Ovary (tissue), 9 donors: ENCODE results near the gene PTPRK. TPM values are rescaled to one million over a fixed set of nuclear protein-coding genes. Genes with fewer than 3 reads are reported as not detected.

Experiments used
- DNase-seq, 5 donors: peaks; one replicate each; pipeline ENCODE4 v3.0.0-alpha.2; 2019 to 2020
- H3K27ac ChIP-seq, 2 donors: fragments of 200-600 bp; one replicate each; pipeline versions ENCODE4 v1.5.1 to v1.8.0; 2019 to 2022
- H3K27me3 ChIP-seq: fragments of 200-600 bp; one replicate; pipeline ENCODE4 v1.8.0; 2022
- H3K36me3 ChIP-seq: fragments of 200-600 bp; sonication (generic); one replicate; pipeline ENCODE4 v1.5.1; 2019
- H3K4me1 ChIP-seq: one replicate; pipeline ENCODE4 v1.8.1; 2013; ENCODE audit warnings: mild to moderate bottlenecking, moderate library complexity; ENCODE audit not compliant: insufficient read depth
- H3K4me3 ChIP-seq: fragments of 200-600 bp; sonication (generic); one replicate; pipeline ENCODE4 v1.5.1; 2017
- H3K9me3 ChIP-seq, 2 donors: fragments of 200-600 bp in 1 of 2; sonication (generic) in 1 of 2; one replicate each; pipeline versions ENCODE4 v1.5.1 to v1.8.1; 2013 to 2019; ENCODE audit warnings: mild to moderate bottlenecking in 1 of 2, moderate library complexity in 1 of 2
- CTCF ChIP-seq, 3 donors: fragments of 450-650 bp in 2 of 3; fragments of 200-600 bp in 1 of 3; IDR thresholded peaks; one replicate each; pipeline versions ENCODE4 v1.5.1 to v1.8.0; 2016 to 2022; ENCODE audit warnings: antibody characterized with exemption in 3 of 3, mild to moderate bottlenecking in 1 of 3
- EP300 ChIP-seq: sonication (generic); formaldehyde crosslinking; IDR thresholded peaks from one replicate; pipeline ENCODE4 v1.6.1; 2017; ENCODE audit warnings: antibody characterized with exemption
- POLR2A ChIP-seq: fragments of 450-650 bp; IDR thresholded peaks from one replicate; pipeline ENCODE4 v1.6.1; 2017; ENCODE audit warnings: antibody characterized with exemption, mild to moderate bottlenecking, moderate library complexity
- WGBS, 3 donors: extraction: QIAGEN DNeasy Blood & Tissue Kit in 1 of 3; methylation state at CpG; one replicate each; pipeline versions ENCODE4 v1.1.5 to v1.1.7; 2013 to 2017; 5-methylcytosine and 5-hydroxymethylcytosine counted together
- intact Hi-C, 4 donors: fragments of 100-400 bp; cut with DNase I; formaldehyde crosslinking; loops; one replicate each; pipeline versions ENCODE4 v1.11.0 to v1.15.1; 2022 to 2023
- polyA plus RNA-seq, 2 donors: library from polyadenylated mRNA; stranded (reverse); fragments of 200-250 nt in 1 of 2; fragments of 350-450 nt in 1 of 2; fragmentation: Illumina TruSeq in 1 of 2; extraction: RNeasy Lipid Tissue Mini Kit (QIAGEN cat#74804) in 1 of 2; gene quantifications; one replicate each; pipeline ENCODE4 v1.2.3, GENCODE V29; 2013 to 2014
- total RNA-seq, 7 donors: library from RNA; depleted of rRNA in 2 of 7; stranded (reverse); fragments of >200 nt in 2 of 7; fragmentation: NEBNext Ultra II Directional in 3 of 7; extraction: Animal tissue kit (Norgen Biotek cat#: 25700) in 3 of 7; gene quantifications; one replicate each; pipeline versions ENCODE4 v1.1.0 to v1.2.4, GENCODE V29; 2016 to 2023
- donor health status: DM: no; HTN: no; CAD: no; lungs with moderate emphysema.
- donor health status: DM: no; HTN: no; CAD: no.
- donor health status: Bipolar disorder and iron deficiency.
- donor health status: DM: yes; HTN: yes; CAD: no.
- donor health status: DM: no; HTN: no; CAD: no.
- donor health status: DM: yes; HTN: yes; CAD: no.

The PTPRK gene
- total and polyA plus RNA-seq, 9 donors: 24.0 to 50.7 (median 44.1) TPM

GRCh38 chr6:128046033-128046432 is 474.4 kb downstream of the PTPRK start:
- WGBS, 3 donors: 76 to 88% (median 86%) methylated on average over 1 of the region's 1 CpG

DNA sequence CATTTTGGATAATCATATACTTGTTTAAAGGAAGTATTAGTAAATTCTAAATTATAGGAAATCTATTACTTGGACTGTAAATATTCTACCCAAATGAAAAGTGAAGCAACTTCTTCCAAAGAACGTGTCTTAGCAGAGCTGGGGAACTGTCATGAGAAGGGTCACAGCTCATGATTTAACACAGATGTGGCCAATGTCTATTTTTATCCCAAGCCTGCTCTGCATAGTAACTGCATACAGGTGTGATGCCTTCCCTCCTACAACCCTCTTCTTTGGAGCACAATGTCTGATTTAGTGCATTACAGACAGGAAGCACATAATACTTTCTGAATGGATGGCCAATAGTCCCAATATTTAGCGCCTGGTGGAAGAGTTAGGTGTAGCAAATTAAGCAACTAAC is 480.9 kb downstream of the PTPRK start:
- intact Hi-C loops: no loop called here

More at GRCh38 chr6:128046033-128046432, 474.4 kb downstream of the PTPRK start:
- intact Hi-C loops: no loop called here
- H3K9me3 ChIP-seq: no peaks in the 10 kb centered on the region
- H3K27ac ChIP-seq: no peak overlapping the region
- H3K4me1 ChIP-seq: no peaks in the 10 kb centered on the region
- no peak for DNase-seq
- H3K4me3 ChIP-seq: no peak overlapping the region
- no peaks in the 10 kb centered on the region for H3K27me3 ChIP-seq
- TF ChIP-seq POLR2A: no peak
- TF ChIP-seq EP300: no peak
- no peak for TF ChIP-seq CTCF (IDR thresholded peaks at IDR 0.05)
- no peaks in the 10 kb centered on the region for H3K36me3 ChIP-seq

GRCh38 chr6:128036808-128037570 is 483.4 kb downstream of the PTPRK start:
- no peak overlapping the region for H3K27ac ChIP-seq
- H3K36me3 ChIP-seq: no peaks in the 10 kb centered on the region
- no peaks in the 10 kb centered on the region for H3K4me1 ChIP-seq
- TF ChIP-seq POLR2A (no peak), CTCF (IDR thresholded peaks at IDR 0.05) (no peak), EP300 (no peak)
- H3K4me3 ChIP-seq: no peak overlapping the region
- DNase-seq: no peak
- WGBS, 3 donors: 87 to 95% (median 90%) methylated on average over 7 of the region's 7 CpGs
- H3K9me3 ChIP-seq: no peaks in the 10 kb centered on the region
- intact Hi-C loops: no loop called here
- no peaks in the 10 kb centered on the region for H3K27me3 ChIP-seq

More for the DNA sequence above, 480.9 kb downstream of the PTPRK start:
- Histone ChIP-seq H3K9me3 (no peaks in the 10 kb centered on the region), H3K27ac (no peak overlapping the region), H3K4me3 (no peak overlapping the region), H3K27me3 (no peaks in the 10 kb centered on the region), H3K36me3 (no peaks in the 10 kb centered on the region), H3K4me1 (no peaks in the 10 kb centered on the region)
- DNase-seq: no peak
- WGBS, 3 donors: 78 to 88% (median 82%) methylated on average over 2 of the region's 2 CpGs
- TF ChIP-seq POLR2A: no peak
- no peak for TF ChIP-seq EP300
- no peak for TF ChIP-seq CTCF (IDR thresholded peaks at IDR 0.05)

DNA sequence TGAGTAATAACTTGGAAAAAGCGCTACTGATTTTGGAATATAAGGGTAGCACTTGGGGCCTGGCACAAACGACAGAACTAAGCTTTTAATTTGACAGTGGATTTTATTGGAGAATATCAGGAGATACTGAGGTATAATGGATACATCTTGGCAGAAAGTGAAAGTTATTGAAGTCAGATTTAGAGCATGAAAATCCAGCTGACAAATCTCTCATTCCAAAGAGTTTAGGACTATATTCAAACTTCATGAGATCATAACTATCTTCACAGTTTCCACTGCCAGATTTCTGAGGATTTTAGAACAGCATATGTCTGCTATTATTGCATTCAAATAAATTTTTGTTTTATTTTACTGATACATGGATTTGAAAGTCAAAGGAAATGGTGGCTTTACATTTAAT is 487.2 kb downstream of the PTPRK start:
- DNase-seq: no peak
- H3K36me3 ChIP-seq: no peaks in the 10 kb centered on the region
- intact Hi-C loops: no loop called here
- no peak for TF ChIP-seq EP300
- no peak for TF ChIP-seq CTCF (IDR thresholded peaks at IDR 0.05)
- no peak for TF ChIP-seq POLR2A
- H3K27ac ChIP-seq: no peak overlapping the region
- H3K27me3 ChIP-seq: no peaks in the 10 kb centered on the region
- H3K9me3 ChIP-seq: no peaks in the 10 kb centered on the region
- H3K4me3 ChIP-seq: no peak overlapping the region
- WGBS, 3 donors: 86 to 94% (median 92%) methylated on average over 2 of the region's 2 CpGs
- no peaks in the 10 kb centered on the region for H3K4me1 ChIP-seq
